CD4-positive, alpha-beta T cell treated with Interleukin-15 for 1 hour (primary cell): ENCODE data around the gene SNRNP35.
"Not testable (repeated sequence)": the region's sequence is repeated elsewhere in the genome, so short reads cannot be mapped to it uniquely, and the experiment has no call there.

ENCODE experiments used
- DNase-seq: peaks from one replicate; pipeline ENCODE4 v3.0.0-alpha.2; 2020

SNRNP35 gene

GRCh38 chr12:123491056-123491455 lies 33.1 kb downstream of the SNRNP35 start:
- no peak for DNase-seq

DNA sequence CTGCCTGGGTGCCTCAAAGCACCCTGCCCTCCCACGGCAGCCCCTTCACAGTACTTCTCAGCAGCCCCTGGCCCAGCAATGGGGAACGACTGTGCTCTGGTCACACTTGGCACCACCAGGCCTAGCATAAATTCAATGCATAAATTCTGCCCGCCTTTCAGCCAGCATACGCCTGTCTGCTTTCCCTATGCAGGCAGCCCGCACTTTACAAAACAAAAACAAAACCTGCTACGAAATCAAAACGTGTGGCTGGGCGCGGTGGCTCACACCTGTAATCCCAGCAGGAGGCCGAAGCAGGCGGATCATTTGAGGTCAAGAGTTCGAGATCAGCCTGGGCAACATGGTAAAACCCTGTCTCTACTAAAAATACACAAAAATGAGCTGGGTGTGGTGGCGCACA lies 33.5 kb downstream of the SNRNP35 start:
- DNase-seq = no peak

DNA sequence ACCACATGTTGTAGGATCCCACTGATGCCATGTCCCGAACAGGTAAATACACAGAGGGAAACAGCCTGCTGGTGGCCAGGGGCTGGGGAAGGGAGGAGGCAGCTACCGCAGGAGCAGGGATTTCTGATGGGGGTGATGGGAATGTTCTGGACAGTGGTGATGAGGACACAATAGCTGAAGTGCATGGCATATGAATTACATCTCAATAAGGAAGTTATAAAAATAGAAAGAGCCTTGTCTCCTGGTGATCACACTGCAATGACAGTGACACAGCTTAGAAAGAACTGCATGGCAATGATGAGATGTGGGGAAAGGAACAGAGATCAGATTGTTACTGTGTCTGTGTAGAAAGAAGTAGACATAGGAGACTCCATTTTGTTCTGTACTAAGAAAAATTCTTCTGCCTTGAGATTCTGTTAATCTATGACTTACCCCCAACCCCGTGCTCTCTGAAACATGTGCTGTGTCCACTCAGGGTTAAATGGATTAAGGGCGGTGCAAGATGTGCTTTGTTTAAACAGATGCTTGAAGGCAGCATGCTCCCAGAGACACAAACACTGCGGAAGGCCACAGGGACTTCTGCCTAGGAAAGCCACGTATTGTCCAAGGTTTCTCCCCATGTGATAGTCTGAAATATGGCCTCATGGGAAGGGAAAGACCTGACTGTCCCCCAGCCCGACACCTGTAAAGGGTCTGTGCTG lies 34.5 kb downstream of the SNRNP35 start:
- not testable (repeated sequence) for DNase-seq

GRCh38 chr12:123494124-123494851 lies 36.3 kb downstream of the SNRNP35 start:
- no peak for DNase-seq

DNA sequence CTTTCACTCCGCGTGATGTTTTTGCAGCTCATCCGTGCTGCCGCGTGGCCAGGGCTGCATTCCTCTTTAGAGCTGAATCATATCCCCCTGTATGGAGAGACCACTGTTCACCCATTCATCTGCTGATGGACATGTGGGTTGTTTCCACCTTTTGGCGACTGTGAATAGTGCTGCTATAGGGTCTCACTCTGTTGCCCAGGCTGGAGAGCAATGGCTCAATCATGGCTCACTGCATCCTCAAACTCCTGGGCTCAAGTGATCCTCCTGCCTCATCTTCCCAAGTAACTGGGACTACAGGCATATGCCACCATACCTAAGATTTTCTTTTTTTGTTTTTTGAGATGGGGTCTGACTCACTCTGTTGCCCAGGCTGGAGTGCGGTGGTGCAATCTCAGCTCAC lies 39.1 kb downstream of the SNRNP35 start:
- DNase-seq = no peak

- no peak for DNase-seq
Measured at GRCh38 chr12:123498126-123498825, 40.3 kb downstream of the SNRNP35 start.

GRCh38 chr12:123499332-123499731 lies 41.4 kb downstream of the SNRNP35 start:
- no peak for DNase-seq

DNA sequence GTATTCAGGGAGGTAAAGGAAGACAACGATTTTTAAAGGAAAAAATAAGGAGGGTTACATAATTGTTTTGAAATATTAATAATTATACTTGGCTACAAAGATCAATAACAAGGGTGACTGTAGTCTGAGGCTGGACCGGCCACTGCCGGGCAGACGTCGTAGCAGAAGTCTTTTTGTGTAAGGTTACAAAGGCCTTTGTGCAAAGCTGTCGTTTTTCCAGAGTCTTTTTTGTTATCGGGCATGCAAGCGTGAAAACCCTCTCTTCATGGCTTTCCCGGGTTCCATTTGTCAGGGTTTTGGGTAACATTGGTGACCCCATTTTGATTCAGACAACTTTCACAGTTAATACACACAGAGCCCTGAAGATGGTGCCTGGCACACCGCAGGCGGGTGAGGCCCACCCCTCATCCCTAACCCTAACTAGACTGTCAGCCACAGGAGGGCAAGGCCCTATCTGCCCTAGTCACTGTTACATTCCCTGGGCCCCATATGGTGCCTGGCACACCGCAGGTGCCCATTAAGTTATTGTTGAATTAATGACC lies 44.3 kb downstream of the SNRNP35 start:
- DNase-seq = no peak

GRCh38 chr12:123506059-123506842 lies 48.3 kb downstream of the SNRNP35 start:
- no peak for DNase-seq

DNA sequence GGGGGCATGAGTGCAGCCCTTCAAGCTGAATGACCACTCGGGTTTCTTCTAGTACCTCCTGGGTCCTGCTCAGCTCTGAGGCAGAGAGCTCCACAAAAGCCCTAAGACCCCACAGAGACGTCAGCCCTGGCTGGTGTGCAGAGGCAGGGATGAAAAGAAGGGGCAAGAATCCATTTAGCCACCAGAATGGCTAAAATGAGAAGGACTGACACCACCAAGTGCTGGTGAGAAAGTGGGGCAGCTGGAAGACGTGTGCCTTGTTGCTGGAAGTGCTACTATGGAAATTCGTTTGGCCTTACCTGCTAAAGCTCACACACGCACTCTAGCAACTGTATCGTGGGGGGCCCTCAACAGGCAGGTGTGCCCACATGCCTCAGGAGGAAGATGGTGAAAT lies 48.9 kb downstream of the SNRNP35 start:
- no peak for DNase-seq

- no peak for DNase-seq
Measured at GRCh38 chr12:123512838-123513665, 55.1 kb downstream of the SNRNP35 start.

- DNase-seq = no peak
Measured at GRCh38 chr12:123513805-123514204, 55.9 kb downstream of the SNRNP35 start.

DNA sequence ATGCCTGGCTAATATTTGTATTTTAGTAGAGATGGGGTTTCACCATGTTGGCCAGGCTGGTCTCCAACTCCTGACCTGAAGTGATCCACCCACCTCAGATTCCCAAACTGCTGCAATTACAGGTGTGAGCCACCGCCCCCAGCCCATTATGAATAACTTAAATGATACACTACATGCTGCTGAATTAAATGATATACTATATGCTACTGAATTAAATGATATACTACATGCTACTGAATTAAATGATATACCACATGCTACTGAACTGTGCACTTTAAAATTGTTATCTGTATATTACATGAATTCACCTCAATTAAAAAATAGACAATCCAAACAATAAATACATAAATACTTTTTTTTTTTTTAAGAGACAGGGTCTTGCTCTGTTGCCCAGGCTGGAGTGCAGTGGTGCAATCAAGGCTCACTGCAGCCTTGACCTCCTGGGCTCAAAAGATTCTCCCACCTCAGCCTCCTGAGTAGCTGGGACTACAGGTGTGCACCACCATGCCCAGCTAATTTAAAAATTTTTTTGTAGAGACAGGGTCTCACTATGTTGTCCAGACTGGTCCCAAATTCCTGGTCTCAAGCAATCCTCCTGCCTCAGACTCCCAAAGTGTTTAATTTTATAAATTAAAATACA lies 56.8 kb downstream of the SNRNP35 start:
- not testable (repeated sequence) for DNase-seq

GRCh38 chr12:123516216-123516780 lies 58.4 kb downstream of the SNRNP35 start:
- DNase-seq = no peak
